DOHH2 (cell line): Measurements from ENCODE around the gene CEP63.

Source experiments
- H3F3A ChIP-seq: fragments of 200-600 bp; sonication (generic), shearing (Covaris generic); 2 replicates; pipeline ENCODE4 v1.6.0; 2016; ENCODE audit warnings: antibody characterized with exemption, mild to moderate bottlenecking; ENCODE audit not compliant: control insufficient read depth, insufficient read depth
- H3K27ac ChIP-seq: fragments of 200-600 bp; sonication (generic); 2 replicates; pipeline ENCODE4 v1.5.1; 2014; ENCODE audit warnings: low read depth, mild to moderate bottlenecking, low read length, moderate library complexity
- H3K27me3 ChIP-seq: fragments of 200-600 bp; sonication (generic); 2 replicates; pipeline ENCODE4 v1.6.1; 2014; ENCODE audit warnings: mild to moderate bottlenecking, low read length, mixed read lengths; ENCODE audit not compliant: control insufficient read depth
- H3K36me3 ChIP-seq: fragments of 200-600 bp; sonication (generic); 2 replicates; pipeline ENCODE4 v1.6.1; 2014; ENCODE audit warnings: mild to moderate bottlenecking, low read length, moderate library complexity, mixed read lengths; ENCODE audit not compliant: control insufficient read depth
- H3K4me1 ChIP-seq: fragments of 200-600 bp; sonication (generic); 2 replicates; pipeline ENCODE4 v1.6.1; 2014; ENCODE audit warnings: mild to moderate bottlenecking, low read length, mixed read lengths; ENCODE audit not compliant: control insufficient read depth
- H3K4me2 ChIP-seq: fragments of 200-600 bp; sonication (generic); 2 replicates; pipeline ENCODE4 v1.6.0; 2014; ENCODE audit warnings: mild to moderate bottlenecking, low read length, moderate library complexity
- H3K4me3 ChIP-seq: fragments of 200-600 bp; sonication (generic); 2 replicates; pipeline ENCODE4 v1.5.1; 2014; ENCODE audit warnings: mild to moderate bottlenecking, low read length, mixed read lengths
- H3K79me2 ChIP-seq: fragments of 200-600 bp; sonication (generic); 2 replicates; pipeline ENCODE4 v1.6.1; 2014; ENCODE audit warnings: mild to moderate bottlenecking, low read length, mixed read lengths; ENCODE audit not compliant: control insufficient read depth
- H3K9me2 ChIP-seq: fragments of 200-600 bp; sonication (generic); replicated peaks from 2 replicates; pipeline ENCODE4 v1.6.1; 2014; ENCODE audit warnings: mild to moderate bottlenecking, low read length, mixed read lengths; ENCODE audit not compliant: control insufficient read depth
- H3K9me3 ChIP-seq: fragments of 200-600 bp; sonication (generic); 2 replicates; pipeline ENCODE4 v1.6.1; 2014; ENCODE audit warnings: antibody characterized with exemption, low read length, mixed read lengths; ENCODE audit not compliant: control insufficient read depth, insufficient read depth
- H4K20me1 ChIP-seq: fragments of 200-600 bp; sonication (generic); 2 replicates; pipeline ENCODE4 v1.6.0; 2014; ENCODE audit warnings: low read depth, mild to moderate bottlenecking, antibody characterized with exemption, low read length, moderate library complexity; ENCODE audit not compliant: control insufficient read depth, insufficient read depth
- EZH2phosphoT487 ChIP-seq: fragments of 200-600 bp; sonication (generic); IDR thresholded peaks from 2 replicates; pipeline ENCODE4 v1.6.1; 2017; ENCODE audit warnings: borderline replicate concordance, mild to moderate bottlenecking, antibody characterized with exemption, low read length, moderate library complexity, mixed read lengths
- TF ChIP-seq, protein P1 (sequence below): fragments of 200-600 bp; sonication (generic); IDR thresholded peaks from one replicate; pipeline ENCODE4 v1.5.1; 2014; ENCODE audit warnings: antibody characterized with exemption, mild to moderate bottlenecking, low read depth, low read length; ENCODE audit not compliant: poor library complexity, severe bottlenecking

CEP63 gene

DNA sequence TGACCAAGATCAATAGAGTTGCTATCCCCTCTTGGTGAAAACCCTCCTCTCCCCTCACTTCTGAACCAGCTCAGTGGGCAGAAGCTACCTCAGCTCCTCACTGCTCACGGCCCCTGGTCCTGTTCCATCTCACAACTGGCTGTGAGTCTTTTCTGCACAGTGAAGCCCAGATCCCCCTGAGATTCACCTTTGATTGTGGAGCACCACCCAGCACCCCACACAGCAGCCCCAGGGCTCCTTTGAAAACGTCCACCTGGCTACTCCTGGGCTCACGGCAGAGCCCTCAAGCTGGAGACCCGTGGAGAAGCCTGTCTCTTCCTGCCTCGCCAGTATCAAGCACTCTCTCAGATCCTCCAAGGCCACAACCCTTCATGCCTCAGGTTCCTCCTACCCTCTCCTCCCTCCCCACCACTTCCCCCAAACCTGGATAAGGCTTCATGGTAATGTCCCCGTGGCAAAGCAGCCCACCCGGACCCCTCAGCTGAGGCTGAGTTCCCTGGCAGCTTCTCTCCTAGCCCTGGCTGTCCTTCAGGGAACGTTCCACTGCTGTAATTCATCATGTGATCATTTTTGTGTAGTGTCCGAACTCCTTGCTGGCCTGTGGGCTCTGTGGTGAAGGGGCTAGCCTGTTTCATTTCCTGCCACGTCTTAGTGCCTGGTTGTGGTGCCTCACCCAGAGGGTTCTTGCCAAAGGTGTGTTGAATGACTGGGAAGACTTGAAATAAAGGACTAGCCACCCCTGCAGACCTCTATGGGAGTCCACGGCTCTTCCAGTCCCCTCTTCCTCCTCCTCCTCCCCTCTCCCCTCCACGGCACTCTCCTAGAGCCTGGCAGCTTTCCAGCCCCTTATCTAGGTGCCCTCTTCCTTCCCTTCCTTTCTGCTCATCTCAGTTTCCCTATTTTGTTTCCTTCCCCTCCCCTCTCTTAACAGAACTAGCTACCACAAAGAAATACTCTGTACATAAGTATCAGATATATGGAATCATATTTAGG is 120.5 kb downstream of the CEP63 start:
- H3K4me3 ChIP-seq, result no peak overlapping the region
- no peaks in the 10 kb centered on the region for H3F3A ChIP-seq
- H3K9me3 ChIP-seq, result no peaks in the 10 kb centered on the region

DNA sequence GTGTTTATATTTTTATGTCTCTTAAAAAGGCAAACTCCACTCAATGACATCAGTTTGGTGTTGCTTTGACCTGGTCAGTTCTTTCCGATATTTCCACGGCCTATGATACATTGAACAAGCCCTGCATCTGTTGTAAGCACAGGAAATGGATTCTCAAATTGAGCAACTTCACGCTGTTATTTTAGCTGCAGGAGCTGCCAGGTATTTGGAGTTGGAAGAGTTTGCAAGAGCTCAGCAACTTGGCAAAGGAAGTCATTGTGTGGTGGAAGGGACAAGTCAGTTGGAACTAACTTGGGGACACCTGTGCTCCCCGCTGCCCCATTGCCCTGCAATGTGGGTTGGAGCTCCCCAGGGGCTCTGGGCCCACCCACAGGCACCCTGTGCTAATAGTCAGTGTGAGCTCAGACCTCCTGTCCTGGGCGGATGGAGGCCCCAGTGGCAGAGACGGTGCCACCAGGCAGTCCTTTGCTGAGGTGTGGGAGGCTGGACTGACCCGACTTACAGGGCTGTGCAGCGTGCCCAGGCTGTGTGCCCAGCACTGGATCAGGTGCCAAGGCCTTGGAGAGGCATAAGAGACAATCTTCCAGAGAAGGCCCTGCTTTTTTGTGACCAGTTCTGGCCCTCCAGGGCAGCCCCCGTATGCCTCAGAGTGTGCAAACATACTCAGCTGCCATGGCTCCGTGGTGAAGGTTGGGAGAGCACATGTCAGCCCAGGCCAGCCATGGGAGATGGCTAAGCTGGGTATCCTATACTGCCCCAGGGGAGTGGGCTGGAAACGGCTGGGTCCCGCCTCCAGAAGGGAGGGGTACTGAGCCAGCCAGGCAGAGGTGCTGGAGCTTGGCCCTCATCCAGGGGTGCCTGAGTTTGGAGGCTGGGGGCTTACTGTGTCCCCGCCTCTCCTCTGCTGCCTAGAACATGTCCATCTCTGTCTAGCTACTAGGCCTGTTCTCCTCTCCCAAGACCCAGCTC is 121.5 kb downstream of the CEP63 start:
- no peaks in the 10 kb centered on the region for H3K4me1 ChIP-seq
- H3K36me3 ChIP-seq, result no peaks in the 10 kb centered on the region
- no peaks in the 10 kb centered on the region for H3F3A ChIP-seq
- H3K4me3 ChIP-seq, result no peak overlapping the region
- H3K9me3 ChIP-seq, result no peaks in the 10 kb centered on the region
- no peaks in the 10 kb centered on the region for H4K20me1 ChIP-seq
- TF ChIP-seq, protein P1, sequence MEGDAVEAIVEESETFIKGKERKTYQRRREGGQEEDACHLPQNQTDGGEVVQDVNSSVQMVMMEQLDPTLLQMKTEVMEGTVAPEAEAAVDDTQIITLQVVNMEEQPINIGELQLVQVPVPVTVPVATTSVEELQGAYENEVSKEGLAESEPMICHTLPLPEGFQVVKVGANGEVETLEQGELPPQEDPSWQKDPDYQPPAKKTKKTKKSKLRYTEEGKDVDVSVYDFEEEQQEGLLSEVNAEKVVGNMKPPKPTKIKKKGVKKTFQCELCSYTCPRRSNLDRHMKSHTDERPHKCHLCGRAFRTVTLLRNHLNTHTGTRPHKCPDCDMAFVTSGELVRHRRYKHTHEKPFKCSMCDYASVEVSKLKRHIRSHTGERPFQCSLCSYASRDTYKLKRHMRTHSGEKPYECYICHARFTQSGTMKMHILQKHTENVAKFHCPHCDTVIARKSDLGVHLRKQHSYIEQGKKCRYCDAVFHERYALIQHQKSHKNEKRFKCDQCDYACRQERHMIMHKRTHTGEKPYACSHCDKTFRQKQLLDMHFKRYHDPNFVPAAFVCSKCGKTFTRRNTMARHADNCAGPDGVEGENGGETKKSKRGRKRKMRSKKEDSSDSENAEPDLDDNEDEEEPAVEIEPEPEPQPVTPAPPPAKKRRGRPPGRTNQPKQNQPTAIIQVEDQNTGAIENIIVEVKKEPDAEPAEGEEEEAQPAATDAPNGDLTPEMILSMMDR, result no peak
- no peak for TF ChIP-seq EZH2phosphoT487
- no peaks in the 10 kb centered on the region for H3K79me2 ChIP-seq
- no peak overlapping the region for H3K4me2 ChIP-seq
- no peaks in the 10 kb centered on the region for H3K9me2 ChIP-seq
- H3K27ac ChIP-seq, result no peak overlapping the region
- H3K27me3 ChIP-seq, result no peaks in the 10 kb centered on the region

More for the DNA sequence above, 120.5 kb downstream of the CEP63 start:
- no peaks in the 10 kb centered on the region for H3K27me3 ChIP-seq
- no peaks in the 10 kb centered on the region for H3K36me3 ChIP-seq
- no peaks in the 10 kb centered on the region for H3K79me2 ChIP-seq
- TF ChIP-seq, protein P1, result no peak
- no peak overlapping the region for H3K4me2 ChIP-seq
- no peaks in the 10 kb centered on the region for H3K4me1 ChIP-seq
- no peaks in the 10 kb centered on the region for H4K20me1 ChIP-seq
- no peaks in the 10 kb centered on the region for H3K9me2 ChIP-seq
- H3K27ac ChIP-seq, result no peak overlapping the region

DNA sequence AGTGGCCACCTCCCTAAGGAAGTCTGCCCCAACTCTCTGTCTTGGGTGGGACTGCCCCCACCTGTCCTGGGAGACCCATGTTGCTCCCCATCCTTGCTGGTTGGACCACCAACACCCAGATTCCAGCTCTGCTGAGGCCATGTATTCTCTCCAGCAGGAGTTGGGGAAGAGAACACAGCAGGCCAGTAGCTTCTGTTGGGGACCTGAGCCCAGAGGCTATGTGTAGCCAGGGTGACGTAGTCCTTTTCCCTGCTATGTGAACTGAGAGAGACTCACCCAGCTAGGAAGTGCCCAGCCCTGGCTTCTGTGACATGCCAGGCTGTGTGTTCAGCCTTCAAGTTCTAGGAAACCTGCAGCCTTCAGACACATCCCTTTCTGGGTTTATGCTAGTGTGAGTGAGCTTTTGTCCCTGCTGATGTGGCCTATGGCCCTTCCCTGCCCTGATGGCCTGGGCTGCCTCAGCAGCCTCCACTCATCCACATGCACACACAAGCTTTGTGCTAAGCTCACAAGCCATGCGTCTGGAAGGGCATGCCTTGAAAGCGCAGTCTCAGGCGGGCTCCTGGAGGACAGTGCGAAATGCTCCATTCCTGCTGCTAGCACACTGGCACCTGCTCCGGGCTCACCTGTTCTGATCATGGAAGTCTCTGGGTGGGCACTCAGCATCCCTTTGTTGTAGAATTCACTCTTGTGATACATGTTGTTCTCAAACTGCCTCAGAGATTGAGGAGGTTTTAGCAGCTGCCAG is 122.3 kb downstream of the CEP63 start:
- Histone ChIP-seq H3K27me3 (no peaks in the 10 kb centered on the region), H4K20me1 (no peaks in the 10 kb centered on the region), H3K4me1 (no peaks in the 10 kb centered on the region), H3K9me2 (no peaks in the 10 kb centered on the region), H3F3A (no peaks in the 10 kb centered on the region), H3K4me2 (no peak overlapping the region), H3K27ac (no peak overlapping the region), H3K79me2 (no peaks in the 10 kb centered on the region), H3K4me3 (no peak overlapping the region), H3K9me3 (no peaks in the 10 kb centered on the region), H3K36me3 (no peaks in the 10 kb centered on the region)
- no peak for TF ChIP-seq EZH2phosphoT487
- TF ChIP-seq, protein P1, result no peak
